ENCODE measurements around the gene SUSD5.
"Not testable (repeated sequence)": the region's sequence is repeated elsewhere in the genome, so short reads cannot be mapped to it uniquely, and the experiment has no call there.

SUSD5 gene

DNA sequence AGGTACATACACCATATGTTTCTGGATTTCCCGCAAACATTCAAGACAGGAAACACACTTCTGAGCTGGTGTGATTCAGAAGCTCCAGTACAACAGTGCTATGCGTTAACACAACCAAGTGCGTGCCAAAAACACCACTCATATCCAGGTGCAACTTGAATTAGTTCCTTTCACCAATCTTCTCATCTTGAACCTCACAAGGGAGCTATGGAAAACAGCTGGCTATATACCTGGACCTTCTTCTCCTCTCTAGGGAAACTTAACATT is 31.3 kb downstream of the SUSD5 start:
- DNase-seq: no peak

DNA sequence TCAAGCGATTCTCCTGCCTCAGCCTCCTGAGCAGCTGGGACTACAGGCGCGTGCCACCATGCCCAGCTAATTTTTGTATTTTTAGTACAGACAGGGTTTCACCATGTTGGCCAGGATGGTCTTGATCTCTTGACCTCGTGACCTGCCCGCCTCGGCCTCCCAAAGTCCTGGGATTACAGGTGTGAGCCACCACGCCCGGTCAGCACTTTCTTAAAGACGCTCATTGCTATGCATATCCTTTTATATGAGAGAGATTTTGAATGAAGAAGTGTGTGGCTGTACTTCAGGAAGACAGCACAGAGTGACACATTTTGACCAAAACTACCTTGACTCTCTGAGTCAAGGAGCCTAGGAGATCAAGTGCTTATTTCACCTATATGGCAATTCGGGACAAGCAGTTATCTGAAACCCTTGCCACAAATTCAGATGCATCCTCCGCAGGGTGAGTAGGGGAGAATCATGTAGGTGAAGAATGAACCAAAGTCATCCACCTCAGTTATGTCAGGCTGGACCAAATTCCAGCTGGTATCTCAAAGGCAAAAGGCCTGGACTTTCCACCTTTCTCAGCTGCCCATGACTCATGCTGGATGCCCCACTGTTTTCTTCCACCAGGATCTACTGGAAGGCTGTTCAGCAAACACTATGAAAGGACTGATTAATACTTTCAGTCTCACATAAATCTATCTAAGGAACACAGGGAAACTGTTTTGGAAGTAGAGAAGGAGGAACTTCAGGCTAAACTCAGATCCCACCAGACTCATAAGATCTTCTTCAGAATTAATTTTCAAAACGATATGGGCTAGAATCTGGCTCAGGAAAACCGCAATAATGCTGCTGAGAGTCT is 31.9 kb downstream of the SUSD5 start:
- DNase-seq: no peak

- no peak for DNase-seq
These were observed 33.7 kb downstream of the SUSD5 start for GRCh38 chr3:33184863-33185262.

DNA sequence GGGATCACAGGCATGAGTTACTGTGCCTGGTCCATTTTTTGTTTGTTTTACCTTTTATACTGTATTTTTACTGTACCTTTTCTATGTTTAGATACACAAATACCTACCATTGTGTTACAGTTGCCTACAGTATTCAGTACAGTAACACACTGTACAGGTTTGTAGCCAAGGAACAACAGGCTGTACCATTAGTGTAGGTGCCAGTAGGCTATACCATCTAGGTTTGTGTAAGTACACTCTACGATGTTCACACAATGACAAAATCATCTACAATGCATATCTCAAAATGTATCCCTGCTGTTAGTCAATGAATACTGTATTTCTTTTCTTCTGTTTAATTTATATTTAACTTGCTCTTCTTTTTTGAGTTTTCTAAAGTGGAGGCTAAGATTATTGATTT is 37.0 kb downstream of the SUSD5 start:
- not testable (repeated sequence) for DNase-seq

DNA sequence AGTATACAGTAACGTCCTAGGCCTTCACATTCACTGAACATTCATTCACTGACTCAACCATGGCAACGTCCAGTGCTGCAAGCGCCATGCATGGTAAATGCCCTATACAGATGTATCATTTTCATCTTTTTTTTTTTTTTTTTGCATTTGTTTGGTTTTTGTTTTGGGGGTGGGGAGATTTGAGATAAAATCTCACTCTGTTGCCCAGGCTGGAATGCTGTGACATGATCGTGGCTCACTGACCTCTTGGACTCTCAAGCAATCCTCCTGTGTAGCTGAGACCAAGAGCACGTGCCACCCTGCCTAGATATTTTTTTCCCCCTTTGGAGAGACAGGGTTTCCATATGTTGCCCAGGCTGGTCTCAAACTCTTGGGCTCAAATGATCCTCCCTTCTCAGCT is 37.4 kb downstream of the SUSD5 start:
- no peak for DNase-seq

- no peak for DNase-seq
These were observed 39.5 kb downstream of the SUSD5 start for GRCh38 chr3:33179132-33179531.

- DNase-seq: no peak
These were observed 43.7 kb downstream of the SUSD5 start for GRCh38 chr3:33174711-33175414.

GRCh38 chr3:33174095-33174494 is 44.5 kb downstream of the SUSD5 start:
- no peak for DNase-seq

- DNase-seq: no peak
These were observed 44.9 kb downstream of the SUSD5 start for GRCh38 chr3:33173672-33174071.

DNA sequence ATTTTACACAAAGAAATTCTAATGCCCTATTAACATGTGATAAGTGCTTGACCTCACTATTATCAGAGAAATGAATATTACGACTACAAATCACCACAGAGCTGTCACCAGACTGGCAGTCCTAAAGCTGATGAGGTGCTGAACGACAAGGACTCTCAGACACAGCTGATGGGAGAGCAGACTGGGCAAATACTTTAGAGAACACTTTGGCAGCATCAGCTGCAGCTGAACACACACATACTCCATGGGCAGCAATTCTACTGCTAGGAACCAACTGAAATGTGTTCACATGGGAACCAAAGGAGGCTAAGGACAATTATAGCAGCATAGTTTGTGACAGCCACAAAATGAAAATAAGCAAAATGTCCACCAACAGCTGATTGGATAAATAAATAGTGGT is 45.5 kb downstream of the SUSD5 start:
- no peak for DNase-seq

GRCh38 chr3:33171580-33171979 is 47.0 kb downstream of the SUSD5 start:
- no peak for DNase-seq

GRCh38 chr3:33170531-33170930 is 48.1 kb downstream of the SUSD5 start:
- DNase-seq: no peak

DNA sequence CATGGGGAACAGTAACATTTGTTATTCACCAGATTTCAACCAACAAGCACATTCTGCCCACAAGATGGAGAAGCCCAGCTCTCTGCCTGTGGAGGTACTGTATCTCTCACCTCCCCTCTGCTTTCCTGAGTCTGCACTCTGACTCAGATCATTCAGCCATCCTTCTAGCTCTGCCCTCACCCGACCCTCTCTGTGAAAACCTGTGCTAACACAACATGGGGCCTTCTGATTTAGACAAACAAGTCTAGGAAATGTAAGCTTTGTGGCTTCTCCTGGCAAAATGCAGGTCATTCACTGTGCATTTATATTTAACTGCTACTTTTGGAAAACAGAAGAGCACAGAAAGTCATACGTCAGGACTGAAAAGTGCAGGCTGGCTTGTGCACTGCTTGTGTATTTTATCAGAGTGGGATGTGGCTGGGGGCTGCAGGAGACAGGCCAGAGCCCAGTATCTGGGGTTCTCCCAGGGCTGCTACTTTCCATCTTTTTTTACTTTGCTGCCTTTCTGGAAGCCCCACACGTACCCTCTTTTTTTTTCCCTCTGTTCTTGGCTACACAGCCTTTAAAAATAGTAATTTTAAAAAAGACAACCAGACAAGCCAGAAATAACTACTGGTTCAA is 50.8 kb downstream of the SUSD5 start:
- no peak for DNase-seq

GRCh38 chr3:33167284-33167683 is 51.3 kb downstream of the SUSD5 start:
- DNase-seq: no peak

DNA sequence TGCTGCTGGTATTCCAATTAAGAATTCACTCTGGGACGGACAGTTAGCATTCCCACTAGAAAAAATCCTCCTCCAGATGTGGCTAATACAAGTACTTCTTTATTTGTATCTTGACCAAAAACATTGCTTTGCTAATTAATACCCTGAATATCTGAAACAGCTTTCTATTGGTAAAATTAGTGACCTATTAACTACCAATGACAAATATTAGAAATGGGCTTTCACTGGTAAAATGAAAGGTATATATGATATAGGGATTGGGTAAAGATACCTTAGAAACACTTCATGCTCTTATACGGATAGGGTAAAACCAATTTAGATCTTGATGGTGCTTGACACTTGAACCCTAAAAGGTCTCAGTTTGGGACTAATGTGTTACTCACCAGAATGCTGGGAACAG is 52.5 kb downstream of the SUSD5 start:
- DNase-seq: no peak

- no peak for DNase-seq
These were observed 53.2 kb downstream of the SUSD5 start for GRCh38 chr3:33165372-33165771.

DNA sequence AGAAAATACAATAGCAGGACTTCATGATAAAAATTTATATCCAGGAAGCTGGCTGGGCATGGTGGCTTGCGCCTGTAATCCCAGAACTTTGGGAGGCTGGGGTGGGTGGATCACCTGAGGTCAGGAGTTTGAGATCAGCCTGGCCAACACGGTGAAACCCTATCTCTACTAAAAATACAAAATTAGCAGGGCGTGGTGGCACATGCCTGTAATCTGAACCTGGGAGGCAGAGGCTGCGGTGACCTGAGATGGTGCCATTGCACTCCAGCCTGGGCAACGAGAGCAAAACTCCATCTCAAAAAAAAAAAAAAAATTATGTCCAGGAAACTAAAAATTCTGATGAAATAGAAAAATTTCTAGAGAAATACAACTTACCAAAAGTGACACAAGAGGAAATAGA is 56.0 kb downstream of the SUSD5 start:
- DNase-seq: not testable (repeated sequence)

DNA sequence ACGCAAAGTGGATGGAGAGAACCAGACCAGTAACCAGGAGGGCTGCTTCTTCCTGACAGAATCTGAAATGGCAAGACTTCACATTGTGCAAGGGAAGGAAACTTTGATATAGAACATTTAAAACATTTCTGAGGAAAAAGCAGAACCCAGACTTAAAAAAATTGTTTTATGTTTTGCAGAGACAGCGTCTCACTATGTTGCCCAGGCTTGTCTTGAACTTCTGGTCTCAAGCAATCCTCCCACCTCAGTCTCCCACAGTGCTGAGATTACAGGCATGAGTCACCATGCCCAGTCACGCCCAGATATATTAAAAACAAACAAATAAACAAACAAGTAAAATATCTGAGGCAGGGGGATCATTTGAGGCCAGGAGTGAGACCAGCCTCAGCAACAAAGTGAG is 58.6 kb downstream of the SUSD5 start:
- no peak for DNase-seq

GRCh38 chr3:33159234-33159633 is 59.4 kb downstream of the SUSD5 start:
- DNase-seq: no peak

- DNase-seq: no peak
These were observed 63.3 kb downstream of the SUSD5 start for GRCh38 chr3:33155301-33155700.

DNA sequence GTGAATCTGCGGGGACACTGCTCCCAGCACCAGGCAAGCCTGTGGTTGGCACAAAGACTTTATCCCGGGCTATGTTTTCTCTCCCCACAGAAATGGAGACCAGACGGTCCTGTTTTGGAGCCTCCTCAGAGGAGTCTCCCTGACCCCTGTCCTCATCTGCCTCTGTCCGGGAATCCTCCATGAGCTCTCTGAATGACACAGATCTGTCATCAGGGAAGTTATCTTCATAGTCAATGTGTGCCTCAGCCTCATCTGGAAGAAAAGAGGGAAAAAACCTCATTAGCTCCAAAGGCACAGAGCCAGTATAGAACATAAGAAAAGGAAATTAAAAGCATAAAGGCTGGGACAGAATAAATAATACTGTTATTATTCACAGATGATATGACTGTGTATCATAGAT is 64.8 kb downstream of the SUSD5 start:
- DNase-seq: no peak

GRCh38 chr3:33152363-33153360 is 65.9 kb downstream of the SUSD5 start:
- no peak for DNase-seq

DNA sequence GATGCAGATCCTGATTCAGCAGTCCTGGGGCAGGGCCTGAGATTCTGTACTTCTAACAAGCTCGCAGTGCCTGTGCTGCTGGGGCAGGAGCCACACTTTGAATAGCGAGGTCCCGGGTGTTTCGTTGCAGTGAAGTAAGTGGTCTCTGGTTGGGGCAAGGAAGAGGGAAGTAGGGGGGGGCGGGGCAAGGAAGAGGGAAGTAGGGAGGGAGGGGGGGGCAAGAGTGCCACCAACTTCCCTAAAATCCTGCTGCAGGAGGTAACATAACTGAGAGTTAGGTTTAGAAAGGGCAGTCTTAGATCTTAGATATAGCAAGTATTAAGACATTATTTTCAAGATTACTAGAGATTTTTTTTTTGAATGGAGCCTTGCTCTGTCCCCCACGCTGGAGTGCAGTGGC is 69.3 kb downstream of the SUSD5 start:
- DNase-seq: no peak

All from NCI-H1048 (cell line).